Caki2 (cell line): ENCODE data around the gene VWA3A. TPM values are rescaled to one million over a fixed set of nuclear protein-coding genes. Genes with fewer than 3 reads are reported as not detected.
"Not testable (repeated sequence)": the region's sequence is repeated elsewhere in the genome, so short reads cannot be mapped to it uniquely, and the experiment has no call there.

Experiments used
- DNase-seq: peaks from one replicate; pipeline ENCODE4 v3.0.0-alpha.2; 2015; ENCODE audit warnings: low read depth
- in situ Hi-C: cut with HindIII; loops from 2 replicates; pipeline ENCODE4 v1.10.0; 2016; ENCODE audit warnings: low sequenced_read_pairs, low pct_unique_long_range_greater_than_20kb, mixed read lengths
- total RNA-seq: library from RNA; depleted of rRNA; stranded (reverse); fragments of >200 nt; shearing (Covaris generic); gene quantifications from 2 replicates; pipeline ENCODE4 v1.2.3, GENCODE V29; 2014; ENCODE audit warnings: low replicate concordance

VWA3A gene
- total RNA-seq, 1 experiment from 2014 or later, result not detected

DNA sequence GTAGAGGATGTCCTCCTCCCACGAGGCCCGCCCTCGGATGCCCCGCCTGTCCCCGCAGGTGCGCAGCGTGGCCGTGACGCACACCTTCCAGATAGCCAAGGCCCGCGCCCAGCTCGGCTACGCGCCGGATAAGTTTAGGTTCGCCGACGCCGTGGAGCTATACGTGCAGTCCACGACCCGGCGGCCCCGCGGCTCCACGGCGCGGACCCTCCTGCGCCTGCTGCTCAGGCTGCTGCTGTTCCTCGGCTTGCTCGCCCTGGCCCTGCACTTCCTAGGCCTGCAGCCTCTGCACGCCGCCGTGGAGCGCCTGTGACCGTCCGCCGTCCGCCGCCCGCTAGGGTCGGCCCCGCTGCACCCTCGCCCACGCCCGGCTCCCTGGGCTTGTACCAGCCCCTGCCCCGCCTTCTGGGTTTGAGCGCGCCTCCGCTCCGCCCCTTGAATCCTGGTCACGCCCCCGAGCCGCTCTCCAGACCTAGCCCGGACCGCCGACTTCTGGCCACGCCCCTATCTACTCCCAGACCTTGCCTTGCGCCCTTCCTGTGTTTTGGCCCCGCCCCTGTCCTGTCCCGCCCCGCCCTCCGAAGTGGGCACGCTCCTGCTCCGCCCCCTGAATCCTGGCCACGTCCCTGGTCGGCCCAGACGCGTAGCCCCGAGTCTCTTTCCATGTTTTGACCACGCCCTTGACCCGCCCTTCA is 97.9 kb downstream of the VWA3A start:
- peak; percentile 100 for DNase-seq
- in situ Hi-C loops, result no loop called here

GRCh38 chr16:22190776-22191531 is 98.6 kb downstream of the VWA3A start:
- in situ Hi-C loops, result no loop called here

GRCh38 chr16:22191532-22192260 is 99.4 kb downstream of the VWA3A start:
- no peak for DNase-seq
- in situ Hi-C loops, result no loop called here

More at GRCh38 chr16:22190776-22191531, 98.6 kb downstream of the VWA3A start:
- peak; percentile 99 for DNase-seq

GRCh38 chr16:22192261-22193062 is 100.1 kb downstream of the VWA3A start:
- in situ Hi-C loops, result no loop called here
- peak; percentile 36 for DNase-seq

DNA sequence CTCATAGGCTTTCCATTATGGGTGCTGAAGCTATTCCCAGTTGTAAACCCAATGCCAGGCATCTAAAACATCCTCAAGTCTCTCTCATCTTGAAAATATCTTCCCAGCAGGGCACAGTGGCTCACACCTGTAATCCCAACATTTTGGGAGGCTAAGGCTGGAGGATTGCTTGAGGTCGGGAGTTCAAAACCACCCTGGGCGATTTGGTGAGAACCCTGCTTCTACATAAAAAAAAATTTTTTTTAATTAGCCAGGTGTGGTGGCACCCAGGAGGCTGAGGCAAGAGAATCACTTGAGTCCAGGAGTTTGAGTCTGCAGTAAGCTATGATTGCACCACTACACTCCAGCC is 100.7 kb downstream of the VWA3A start:
- no peak for DNase-seq
- in situ Hi-C loops, result no loop called here

GRCh38 chr16:22194707-22195444 is 102.5 kb downstream of the VWA3A start:
- in situ Hi-C loops, result no loop called here
- no peak for DNase-seq

DNA sequence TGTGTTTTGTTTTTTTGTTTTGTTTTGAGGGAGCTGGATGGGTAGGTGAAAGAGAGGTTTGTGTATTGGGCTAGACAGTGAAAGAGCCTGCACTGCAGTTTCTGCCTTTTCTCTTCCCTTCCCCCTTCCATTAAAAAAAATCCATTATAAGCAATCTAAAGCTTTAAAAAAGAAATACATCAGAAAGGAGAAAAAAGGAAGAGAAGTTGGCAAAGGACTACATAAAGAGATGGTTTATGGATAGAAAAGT is 103.0 kb downstream of the VWA3A start:
- in situ Hi-C loops, result no loop called here
- no peak for DNase-seq

DNA sequence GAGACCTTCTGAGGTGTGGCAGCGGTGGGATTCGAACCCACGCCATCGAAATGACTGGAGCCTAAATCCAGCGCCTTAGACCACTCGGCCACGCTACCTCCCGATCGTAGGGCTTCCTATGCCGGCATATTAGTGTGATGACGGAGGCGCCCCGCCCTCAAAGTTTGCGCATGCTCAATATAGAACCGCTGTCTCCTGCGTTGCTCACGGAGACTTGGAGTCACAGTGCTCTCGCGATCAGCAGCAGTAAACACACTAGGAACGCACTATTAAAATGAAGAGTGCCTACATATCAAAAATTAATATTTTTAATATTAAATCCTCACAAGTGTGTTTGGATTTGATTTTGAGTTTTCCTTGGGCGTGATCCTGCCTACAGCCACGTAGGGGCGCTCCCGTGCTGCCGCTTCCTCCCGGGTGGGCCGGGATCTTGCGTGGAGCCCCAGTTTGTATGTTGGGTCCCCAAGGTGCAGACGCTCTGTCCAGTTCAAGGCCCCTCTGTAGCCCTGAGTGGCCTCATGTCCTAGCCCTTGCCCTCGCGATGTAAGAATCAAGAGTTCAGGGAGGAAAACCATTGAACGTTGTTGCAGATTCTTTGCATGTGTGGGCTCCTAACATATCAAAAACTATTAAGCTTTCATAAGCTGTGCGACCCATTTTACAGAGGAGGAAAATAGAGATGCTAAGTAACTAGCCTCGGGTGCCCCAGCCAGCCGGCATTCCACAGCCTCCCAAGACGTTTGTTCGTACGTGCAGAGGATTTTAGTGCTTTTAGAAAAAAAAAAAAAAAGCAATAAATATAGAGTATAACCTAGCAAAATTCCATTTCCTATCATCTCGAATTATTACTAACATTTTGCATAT is 103.6 kb downstream of the VWA3A start:
- in situ Hi-C loops, result no loop called here
- peak; percentile 89 for DNase-seq

DNA sequence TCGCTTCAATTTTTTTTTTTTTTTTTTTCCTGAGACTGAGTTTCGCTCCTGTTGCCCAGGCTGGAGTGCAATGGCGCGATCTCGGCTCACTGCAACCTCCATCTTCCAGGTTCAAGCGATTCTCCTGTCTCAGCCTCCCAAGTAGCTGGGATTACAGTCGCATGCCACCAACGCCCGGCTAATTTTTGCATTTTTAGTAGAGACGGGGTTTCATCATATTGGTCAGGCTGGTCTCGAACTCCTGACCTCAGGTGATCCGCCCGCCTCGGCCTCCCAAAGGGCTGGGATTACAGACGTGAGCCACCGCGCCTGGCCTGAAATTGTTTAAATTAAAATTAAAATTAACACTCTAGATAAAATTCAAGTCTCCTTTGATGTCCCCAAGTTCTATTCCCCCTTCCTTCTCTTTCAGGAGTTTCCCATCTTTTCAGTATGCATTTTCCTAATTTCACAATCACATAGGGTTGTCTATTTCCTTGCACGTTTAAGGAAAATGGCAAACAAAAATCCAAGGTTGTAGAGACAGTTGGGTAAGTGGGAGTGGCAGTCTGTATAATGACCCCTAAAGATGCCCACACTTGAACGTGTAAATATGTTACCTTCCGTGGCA is 104.3 kb downstream of the VWA3A start:
- in situ Hi-C loops, result not testable (repeated sequence)

GRCh38 chr16:22198547-22199293 is 106.4 kb downstream of the VWA3A start:
- in situ Hi-C loops, result no loop called here
- DNase-seq, result peak; percentile 62

More for the DNA sequence above, 104.3 kb downstream of the VWA3A start:
- DNase-seq, result not testable (repeated sequence)

DNA sequence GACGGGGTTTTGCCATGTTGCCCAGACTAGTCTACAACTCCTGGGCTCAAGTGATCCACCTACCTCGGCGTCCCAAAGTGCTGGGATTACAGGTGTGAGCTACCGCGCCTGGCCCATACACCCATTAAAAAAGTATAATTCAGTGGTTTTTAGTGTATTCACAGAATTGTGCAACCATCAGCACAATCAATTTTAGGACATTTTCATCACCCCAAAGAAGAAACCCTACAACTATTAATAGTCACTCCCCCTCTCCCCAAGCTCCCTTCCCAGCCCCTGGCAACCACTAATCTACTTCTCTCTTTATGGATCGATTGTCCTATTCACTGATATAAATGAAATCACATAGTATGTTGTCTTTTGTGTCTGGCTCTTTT is 109.9 kb downstream of the VWA3A start:
- DNase-seq, result no peak

GRCh38 chr16:22203091-22203490 is 110.8 kb downstream of the VWA3A start:
- no peak for DNase-seq
- in situ Hi-C loops, result no loop called here

More for the DNA sequence above, 109.9 kb downstream of the VWA3A start:
- in situ Hi-C loops, result no loop called here

- in situ Hi-C loops, result no loop called here
- no peak for DNase-seq
Measured at GRCh38 chr16:22204091-22204655, 111.8 kb downstream of the VWA3A start.

GRCh38 chr16:22205577-22206012 is 113.3 kb downstream of the VWA3A start:
- in situ Hi-C loops, result no loop called here
- DNase-seq, result no peak

DNA sequence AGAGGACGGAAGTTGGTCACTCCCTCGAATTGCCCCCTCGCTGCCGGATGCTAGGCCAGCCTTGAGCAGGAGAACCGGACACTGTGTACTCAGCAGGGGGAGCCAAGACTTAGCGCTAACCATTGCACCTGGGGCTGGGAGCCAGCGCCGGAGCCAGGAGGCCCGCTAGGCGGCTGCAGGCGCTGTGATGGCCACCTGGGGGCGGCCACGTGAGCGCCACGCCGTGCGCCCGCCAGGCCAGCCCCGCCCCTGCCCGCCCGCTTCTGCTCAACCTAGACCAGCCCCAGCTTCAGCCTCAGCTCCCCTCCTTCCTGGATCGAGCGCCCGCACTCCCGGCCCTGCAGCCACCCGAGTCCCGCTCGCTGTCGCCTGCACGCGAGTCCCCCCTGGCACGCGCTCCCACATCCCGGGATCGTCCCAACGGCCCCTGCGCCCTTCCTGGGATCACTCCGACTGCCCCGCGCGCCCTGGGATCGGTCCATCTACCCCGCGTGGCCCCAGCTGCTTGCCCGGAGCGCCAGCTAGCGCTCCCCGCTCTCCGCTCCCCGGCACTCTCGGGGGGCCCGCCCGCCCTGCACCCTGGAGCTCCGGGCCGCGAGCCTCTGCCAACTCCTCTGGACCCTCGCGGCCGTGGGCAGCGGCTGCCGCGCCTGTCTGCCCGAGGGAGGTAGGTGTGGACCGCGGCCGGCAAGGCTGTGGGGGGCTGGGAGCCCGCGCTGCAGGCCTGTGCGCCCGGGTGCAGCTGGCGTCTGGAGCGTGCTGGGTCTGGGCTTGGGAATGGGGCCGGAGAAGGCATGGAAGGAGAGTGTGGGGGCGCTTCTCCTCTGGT is 113.9 kb downstream of the VWA3A start, which contains the start of gene EEF2K:
TSS of gene EEF2K (plus strand) at position 266 of the 829 bp plus-strand sequence. CDS start 19,452 bp downstream, outside the sequence.
- peak; percentile 98 for DNase-seq
- in situ Hi-C loops, result no loop called here
